Suprapubic skin (tissue), 4 donors: Measurements from ENCODE around the gene AP4E1. TPM values are rescaled to one million over a fixed set of nuclear protein-coding genes. Genes with fewer than 3 reads are reported as not detected.
"Not testable (repeated sequence)": the region's sequence is repeated elsewhere in the genome, so short reads cannot be mapped to it uniquely, and the experiment has no call there.

Experiments
- DNase-seq, 2 donors: peaks; one replicate each; pipeline ENCODE4 v3.0.0-alpha.2; 2019; ENCODE audit warnings: low spot score in 2 of 2
- H3K27ac ChIP-seq: fragments of 200-600 bp; sonication (generic); one replicate; pipeline ENCODE4 v1.5.1; 2019
- H3K27me3 ChIP-seq: fragments of 200-600 bp; sonication (generic); one replicate; pipeline ENCODE4 v1.5.1; 2019
- H3K36me3 ChIP-seq: fragments of 200-600 bp; sonication (generic); one replicate; pipeline ENCODE4 v1.5.1; 2019
- H3K4me1 ChIP-seq: fragments of 200-600 bp; sonication (generic); one replicate; pipeline ENCODE4 v1.5.1; 2019
- H3K4me3 ChIP-seq: fragments of 200-600 bp; sonication (generic); one replicate; pipeline ENCODE4 v1.5.1; 2019; ENCODE audit warnings: mild to moderate bottlenecking
- H3K9me3 ChIP-seq: fragments of 200-600 bp; sonication (generic); one replicate; pipeline ENCODE4 v1.5.1; 2019
- CTCF ChIP-seq, 2 donors: fragments of 200-600 bp in 1 of 2; fragments of 450-650 bp in 1 of 2; sonication (generic) in 1 of 2; IDR thresholded peaks; one replicate each; pipeline ENCODE4 v1.5.1; 2016 to 2019; ENCODE audit warnings: antibody characterized with exemption in 2 of 2, mild to moderate bottlenecking in 1 of 2, moderate library complexity in 1 of 2
- EP300 ChIP-seq: sonication (generic); formaldehyde crosslinking; IDR thresholded peaks from one replicate; pipeline ENCODE4 v1.6.1; 2017; ENCODE audit warnings: antibody characterized with exemption
- POLR2A ChIP-seq, 2 donors: fragments of 450-650 bp; IDR thresholded peaks; one replicate each; pipeline ENCODE4 v1.6.1; 2017; ENCODE audit warnings: antibody characterized with exemption in 2 of 2, mild to moderate bottlenecking in 2 of 2, moderate library complexity in 2 of 2
- POLR2AphosphoS5 ChIP-seq, 3 donors: sonication (generic); formaldehyde crosslinking; IDR thresholded peaks; one replicate each; pipeline ENCODE4 v1.6.1; 2017; ENCODE audit warnings: antibody characterized with exemption in 3 of 3
- WGBS: methylation state at CpG from one replicate; pipeline ENCODE4 v1.1.5; 2018; 5-methylcytosine and 5-hydroxymethylcytosine counted together
- total RNA-seq, 4 donors: library from RNA; depleted of rRNA; stranded (reverse); fragments of >200 nt; gene quantifications; one replicate each; pipeline ENCODE4 v1.1.0, GENCODE V29; 2016

The AP4E1 gene
- total RNA-seq, 4 donors from 2014 or later: 12.7 to 18.7 (median 13.0) TPM

DNA sequence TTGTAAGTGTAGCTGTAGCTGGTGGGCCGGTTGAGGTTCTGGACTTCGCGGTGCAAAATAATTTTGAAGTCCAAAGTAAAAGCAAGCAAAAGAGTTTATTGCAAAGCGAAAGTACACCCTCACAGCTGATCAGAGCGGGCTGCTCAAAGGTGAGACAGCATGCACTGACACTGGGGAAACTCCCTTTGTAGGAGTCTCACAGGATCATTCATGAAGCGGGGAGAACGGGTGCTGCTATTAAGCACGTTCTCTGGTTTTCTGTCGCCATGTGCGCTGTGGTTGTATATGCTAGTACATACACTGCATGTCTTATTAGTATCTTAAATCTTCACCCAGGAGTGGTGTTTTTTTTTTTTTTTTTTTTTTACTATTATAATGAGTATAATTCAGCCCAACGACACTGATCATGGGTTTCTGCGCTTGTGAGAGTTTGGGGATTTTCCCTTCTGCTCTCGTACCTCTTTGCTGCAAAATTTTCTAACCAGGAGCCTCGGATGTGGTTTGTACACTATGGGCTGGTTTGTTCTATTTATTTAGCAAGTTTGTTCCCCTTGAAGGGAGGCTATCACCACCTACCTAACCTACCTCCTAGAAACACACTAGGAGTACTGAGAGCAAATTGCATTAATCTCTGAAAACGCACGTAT is 1.4 kb upstream of the AP4E1 start:
- Histone ChIP-seq H3K36me3 (no peaks in the 10 kb centered on the region), H3K27ac (peak overlapping the region; percentile 95), H3K4me3 (peak overlapping the region; percentile 99), H3K9me3 (no peaks in the 10 kb centered on the region), H3K27me3 (no peaks in the 10 kb centered on the region), H3K4me1 (peaks cover 30% of the 10 kb centered on the region)
- 43% methylated on average over 16 of the region's 16 CpGs for WGBS
- no peak for DNase-seq
- TF ChIP-seq POLR2AphosphoS5 (IDR thresholded peaks at IDR 0.05) (no peak), EP300 (no peak), CTCF (IDR thresholded peaks at IDR 0.05) (no peak), POLR2A (IDR thresholded peaks at IDR 0.05) (no peak)

GRCh38 chr15:50907601-50908208 is 778 bp upstream of the AP4E1 start:
- peak overlapping the region; percentile 99 for H3K4me3 ChIP-seq
- no peaks in the 10 kb centered on the region for H3K9me3 ChIP-seq
- DNase-seq: no peak
- H3K4me1 ChIP-seq: peaks cover 30% of the 10 kb centered on the region
- 1% methylated on average over 22 of the region's 31 CpGs for WGBS
- peaks cover 6% of the 10 kb centered on the region for H3K36me3 ChIP-seq
- H3K27me3 ChIP-seq: no peaks in the 10 kb centered on the region
- TF ChIP-seq CTCF (IDR thresholded peaks at IDR 0.05): no peak
- peak overlapping the region; percentile 95 for H3K27ac ChIP-seq

GRCh38 chr15:50909010-50909317 is 481 bp downstream of the AP4E1 start:
- peaks cover 18% of the 10 kb centered on the region for H3K36me3 ChIP-seq
- H3K27ac ChIP-seq: peak overlapping the region; percentile 95
- H3K4me3 ChIP-seq: peak overlapping the region; percentile 99
- peaks cover 30% of the 10 kb centered on the region for H3K4me1 ChIP-seq
- DNase-seq: no peak
- no peaks in the 10 kb centered on the region for H3K9me3 ChIP-seq
- no peak for TF ChIP-seq POLR2A (IDR thresholded peaks at IDR 0.05)
- TF ChIP-seq EP300: no peak
- no peak for TF ChIP-seq POLR2AphosphoS5 (IDR thresholded peaks at IDR 0.05)
- no peak for TF ChIP-seq CTCF (IDR thresholded peaks at IDR 0.05)
- WGBS: 1% methylated on average over 6 of the region's 11 CpGs
- H3K27me3 ChIP-seq: no peaks in the 10 kb centered on the region

GRCh38 chr15:50910426-50910795 is 1.9 kb downstream of the AP4E1 start:
- Histone ChIP-seq H3K4me3 (peak overlapping the region; percentile 99), H3K27ac (peak overlapping the region; percentile 95), H3K36me3 (peaks cover 18% of the 10 kb centered on the region), H3K4me1 (peaks cover 30% of the 10 kb centered on the region)
- not testable (repeated sequence) for H3K9me3 ChIP-seq, H3K27me3 ChIP-seq, DNase-seq
- 27% methylated on average over 3 of the region's 3 CpGs for WGBS

- Histone ChIP-seq H3K27me3 (no peaks in the 10 kb centered on the region), H3K4me1 (peaks cover 30% of the 10 kb centered on the region), H3K36me3 (peaks cover 23% of the 10 kb centered on the region), H3K9me3 (no peaks in the 10 kb centered on the region), H3K27ac (peak overlapping the region; percentile 95), H3K4me3 (no peak overlapping the region)
- TF ChIP-seq EP300: no peak
- no peak for TF ChIP-seq CTCF (IDR thresholded peaks at IDR 0.05)
- no peak for TF ChIP-seq POLR2A (IDR thresholded peaks at IDR 0.05)
- no peak for TF ChIP-seq POLR2AphosphoS5 (IDR thresholded peaks at IDR 0.05)
- no peak for DNase-seq
- 70% methylated on average over 2 of the region's 2 CpGs for WGBS
Observed at GRCh38 chr15:50911001-50911400, 2.5 kb downstream of the AP4E1 start.

DNA sequence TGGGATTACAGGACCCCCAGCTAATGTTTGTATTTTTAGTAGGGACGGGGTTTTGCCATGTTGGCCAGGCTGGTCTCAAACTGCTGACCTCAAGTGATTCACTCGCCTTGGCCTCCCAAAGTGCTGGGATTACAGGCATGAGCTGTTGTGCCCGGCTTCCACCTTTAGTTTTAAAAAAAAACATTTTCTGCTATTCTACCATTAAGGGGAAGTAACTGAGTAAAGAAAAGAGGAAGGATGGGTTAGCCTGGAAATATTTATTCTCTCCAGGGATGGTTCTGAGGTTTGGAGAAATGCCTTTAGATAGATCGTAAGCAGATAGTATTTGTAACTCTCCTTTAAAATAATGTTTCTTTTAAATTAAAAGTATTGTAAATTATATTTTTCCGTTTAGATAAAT is 3.1 kb downstream of the AP4E1 start:
- 90% methylated on average over 5 of the region's 5 CpGs for WGBS
- no peaks in the 10 kb centered on the region for H3K27me3 ChIP-seq
- no peak overlapping the region for H3K27ac ChIP-seq
- no peak for TF ChIP-seq CTCF (IDR thresholded peaks at IDR 0.05)
- no peak for TF ChIP-seq POLR2A (IDR thresholded peaks at IDR 0.05)
- no peak for TF ChIP-seq POLR2AphosphoS5 (IDR thresholded peaks at IDR 0.05)
- TF ChIP-seq EP300: no peak
- no peaks in the 10 kb centered on the region for H3K9me3 ChIP-seq
- H3K4me3 ChIP-seq: no peak overlapping the region
- peaks cover 24% of the 10 kb centered on the region for H3K36me3 ChIP-seq
- H3K4me1 ChIP-seq: peaks cover 30% of the 10 kb centered on the region
- DNase-seq: no peak
